GM18507 (cell line): Measurements from ENCODE around the gene ZNF813.

Experiments used
- DNase-seq: peaks from one replicate; pipeline ENCODE4 v3.0.0; 2011; ENCODE audit warnings: low read depth; ENCODE audit not compliant: insufficient read length; ENCODE audit errors: extremely low spot score
- FAIRE-seq: peaks from 2 replicates; lab custom pipeline; 2011; peaks lifted over from hg19 to GRCh38; lab: Jason Lieb, UNC

The ZNF813 gene

DNA sequence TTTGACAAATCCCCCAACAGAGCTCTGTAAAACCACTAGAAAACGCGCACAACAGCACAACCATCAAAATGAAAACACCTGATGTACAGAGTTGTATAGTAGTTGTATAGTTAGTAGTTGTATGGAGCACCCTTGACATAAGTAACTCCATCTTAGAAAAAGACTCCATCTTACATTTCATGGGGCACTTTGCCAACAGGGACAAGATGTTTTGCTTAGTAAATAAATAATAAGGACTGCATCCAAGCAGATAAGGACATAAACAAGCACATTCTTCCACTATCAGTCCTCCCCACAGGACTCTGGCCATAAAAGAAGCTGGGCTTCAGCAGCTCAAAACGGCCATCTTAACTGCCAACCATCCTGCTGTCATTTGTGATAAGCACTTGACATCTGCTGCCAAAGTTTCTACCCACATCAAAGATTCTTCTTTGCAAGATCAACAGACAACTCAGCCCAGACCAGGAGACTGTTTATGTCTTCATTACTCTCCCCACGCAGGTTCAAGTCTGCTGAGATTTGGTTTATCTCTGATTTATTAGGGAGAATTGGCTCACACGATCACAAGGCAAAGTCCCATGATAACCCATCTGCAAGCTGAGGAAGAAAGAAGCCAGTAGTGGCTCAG is 49.7 kb downstream of the ZNF813 start:
- FAIRE-seq: no peak
- DNase-seq: no peak

DNA sequence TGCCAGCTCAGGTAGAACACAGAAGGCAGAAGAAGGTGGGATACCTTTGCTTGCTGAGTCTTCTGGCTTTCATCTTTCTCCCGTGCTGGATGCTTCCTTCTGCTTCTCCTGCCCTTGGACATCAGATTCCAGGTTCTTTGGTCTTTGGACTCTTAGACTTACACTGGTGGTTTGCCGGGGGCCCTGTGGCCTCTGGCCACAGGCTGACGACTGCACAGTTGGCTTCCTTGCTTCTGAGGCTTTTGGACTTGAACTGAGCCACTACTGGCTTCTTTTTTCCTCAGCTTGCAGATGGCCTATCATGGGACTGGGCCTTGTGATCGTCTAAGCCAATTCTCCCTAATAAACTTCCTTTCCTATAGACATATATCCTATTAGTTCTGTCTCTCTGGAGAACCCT is 50.6 kb downstream of the ZNF813 start:
- no peak for DNase-seq
- no peak for FAIRE-seq

DNA sequence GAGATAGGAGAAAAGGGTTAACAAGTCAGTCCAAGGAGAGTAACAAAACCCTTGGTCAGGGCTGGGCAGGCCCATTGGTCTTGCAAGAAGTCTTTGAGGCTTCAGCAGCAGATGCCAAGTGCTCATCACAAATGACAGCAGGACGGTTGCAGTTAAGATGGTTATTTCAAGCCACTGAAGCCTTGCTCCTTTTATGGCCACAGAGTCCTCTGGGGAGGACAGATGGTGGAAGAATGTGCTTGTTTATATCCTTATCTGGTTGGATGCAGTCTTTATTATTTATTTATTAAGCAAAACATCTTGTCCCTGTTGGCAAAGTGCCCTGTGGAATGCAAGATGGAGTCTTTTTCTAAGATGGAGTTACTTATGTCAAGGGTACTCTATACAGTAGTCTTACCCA is 51.2 kb downstream of the ZNF813 start:
- FAIRE-seq (no peak), DNase-seq (no peak)

DNA sequence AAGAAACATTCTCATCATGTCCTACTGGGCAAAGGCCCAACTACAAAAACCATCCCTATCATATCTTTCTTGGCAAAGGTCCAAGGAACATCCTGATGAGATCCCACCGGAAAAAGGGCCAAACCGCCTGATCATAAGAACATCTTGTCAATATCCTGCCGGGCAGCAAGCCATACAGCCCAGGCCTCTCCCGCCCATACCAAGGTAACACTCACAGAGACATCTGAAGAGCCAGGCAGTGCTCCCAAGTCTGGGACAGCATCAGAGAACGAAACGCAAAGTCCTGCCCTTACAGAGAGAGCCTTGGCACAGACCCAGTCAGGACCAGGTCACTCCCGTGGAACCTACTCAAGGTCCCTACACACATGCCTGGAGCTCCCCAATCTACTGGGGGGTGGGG is 51.9 kb downstream of the ZNF813 start:
- FAIRE-seq: no peak
- no peak for DNase-seq

DNA sequence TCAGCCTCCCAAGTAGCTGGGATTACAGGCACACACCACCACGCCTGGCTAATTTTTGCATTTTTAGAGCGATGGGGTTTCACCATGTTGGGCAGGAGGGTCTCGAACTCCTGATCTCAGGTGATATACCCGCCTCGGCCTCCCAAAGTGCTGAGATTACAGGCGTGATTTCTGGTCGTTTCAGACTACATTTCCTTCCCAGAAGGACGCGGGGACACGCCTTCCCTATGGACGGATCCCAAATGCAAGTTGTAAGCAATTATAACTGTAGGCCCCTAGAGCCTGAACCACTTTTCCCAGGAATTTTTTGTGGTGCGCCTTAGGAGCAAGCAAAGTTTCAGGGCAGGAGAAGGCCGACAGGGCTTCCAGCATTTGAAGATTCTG is 52.6 kb downstream of the ZNF813 start:
- DNase-seq: no peak
- FAIRE-seq: no peak

DNA sequence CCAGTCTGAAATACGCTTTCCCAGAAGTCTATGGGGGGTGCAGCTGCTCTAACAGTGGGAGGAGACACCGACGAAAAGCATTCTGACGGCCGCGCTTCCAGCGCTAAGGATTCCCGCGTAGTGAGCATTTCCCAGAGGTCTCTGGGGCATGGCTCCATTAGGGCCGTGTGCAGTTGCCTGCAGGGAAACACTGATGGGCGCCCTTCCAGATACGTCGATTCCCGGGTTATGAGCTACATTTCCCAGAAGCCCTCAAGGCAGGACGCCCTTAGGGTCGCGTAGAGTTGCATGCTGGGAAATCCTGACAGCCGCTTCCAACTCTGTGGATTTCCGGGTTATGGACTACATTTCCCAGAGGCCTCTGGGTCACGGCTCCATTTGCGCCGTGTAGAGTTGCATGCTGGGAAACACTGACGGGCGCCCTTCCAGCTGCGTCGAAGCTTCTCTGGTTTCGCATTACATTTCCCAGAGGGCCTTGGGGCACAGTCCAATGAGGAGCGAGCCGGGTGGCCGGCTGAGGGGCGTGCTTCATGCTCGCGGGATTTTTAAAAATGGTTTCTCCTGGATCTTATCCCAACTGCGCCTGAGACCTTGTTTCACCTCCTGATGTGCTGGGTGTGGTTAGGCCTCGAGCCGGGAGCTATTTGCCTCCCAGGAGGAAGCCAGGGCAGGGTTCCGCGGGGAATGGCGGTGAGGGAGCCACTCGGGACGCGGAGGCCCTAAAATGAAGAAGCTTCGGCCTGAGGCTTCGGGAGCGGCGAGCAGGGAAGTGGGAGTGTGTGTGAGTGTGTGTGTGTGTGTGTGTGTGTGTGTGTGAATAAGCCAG is 53.2 kb downstream of the ZNF813 start:
- FAIRE-seq: peak; percentile 93

DNA sequence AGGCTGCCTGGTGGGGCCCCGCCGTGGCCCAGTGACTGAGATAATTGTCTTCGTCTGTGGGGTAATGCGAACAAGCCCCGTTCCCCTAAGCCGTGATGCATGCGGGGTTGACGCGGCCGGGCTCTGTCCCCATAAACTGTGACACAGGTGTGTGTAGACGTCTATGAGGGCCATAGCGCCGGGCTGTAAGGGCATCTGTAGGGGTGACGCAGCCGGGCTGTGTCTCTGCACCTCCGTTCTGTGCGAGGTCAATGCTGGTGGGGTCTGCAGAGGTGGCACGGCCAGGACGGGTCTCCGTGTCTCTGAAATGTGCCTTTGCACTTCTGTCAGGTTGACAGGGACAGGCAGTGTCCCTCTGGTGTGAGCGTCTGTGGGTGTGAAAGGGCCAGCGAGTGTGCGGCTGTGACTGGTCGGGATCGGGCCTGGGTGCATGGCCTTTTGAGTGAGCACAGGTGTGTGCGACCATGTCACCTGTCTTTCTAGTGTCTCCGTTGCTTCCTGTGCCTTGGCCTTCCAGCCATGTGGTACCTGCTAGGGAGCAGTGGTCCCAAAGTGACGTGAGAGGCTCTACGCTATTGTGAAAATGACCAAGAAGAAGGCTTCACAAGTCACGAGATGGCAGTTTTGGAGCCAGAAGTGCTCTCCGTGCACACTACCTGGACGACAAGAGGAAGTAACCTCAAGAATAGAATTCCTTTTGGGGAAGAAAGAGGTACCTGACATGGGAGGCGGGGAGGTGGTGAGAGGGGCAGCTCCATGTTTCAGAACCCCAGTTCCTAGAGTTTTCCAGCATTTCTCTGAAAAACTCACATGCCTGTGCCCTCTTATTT is 54.1 kb downstream of the ZNF813 start:
- DNase-seq (no peak), FAIRE-seq (no peak)

More for the DNA sequence above, 53.2 kb downstream of the ZNF813 start:
- DNase-seq: peak; percentile 36

DNA sequence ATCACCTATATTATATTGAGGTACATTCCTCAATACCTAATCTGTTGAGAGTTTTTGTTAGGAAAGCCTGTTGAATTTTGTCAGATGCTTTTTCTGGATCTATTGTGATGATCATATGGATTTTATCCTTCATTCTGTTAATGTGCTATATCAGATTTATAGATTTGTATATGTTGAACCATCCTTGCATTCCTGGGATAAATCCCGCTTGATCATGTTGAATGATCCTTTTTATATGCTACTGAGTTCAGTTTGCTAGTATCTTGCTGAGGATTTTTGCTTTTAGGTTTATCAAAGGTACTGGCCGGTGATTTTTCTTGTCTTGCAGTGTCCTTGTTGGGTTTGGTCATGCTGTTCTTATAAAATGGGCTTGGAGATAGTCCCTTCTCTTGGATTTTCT is 58.4 kb downstream of the ZNF813 start:
- FAIRE-seq: no peak
- no peak for DNase-seq

DNA sequence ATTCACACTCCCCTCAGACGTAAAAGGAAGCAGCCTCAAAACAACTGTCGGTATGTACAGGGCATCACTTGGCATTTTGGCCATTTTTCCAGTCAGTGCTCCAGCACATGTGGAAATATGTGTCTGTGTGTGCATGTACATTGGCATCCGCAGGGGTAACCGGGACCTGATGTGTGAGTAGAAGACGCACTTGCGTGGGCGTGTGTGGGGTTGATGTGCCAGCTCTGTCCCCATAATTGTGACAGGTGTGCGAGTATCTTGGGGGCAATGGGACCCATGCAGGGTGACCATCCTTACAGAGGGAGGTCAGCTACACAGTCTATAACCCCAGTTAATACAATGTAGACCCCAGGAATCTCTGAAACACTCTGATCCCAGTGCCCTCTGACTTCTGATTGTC is 63.1 kb downstream of the ZNF813 start:
- no peak for FAIRE-seq
- DNase-seq: no peak

DNA sequence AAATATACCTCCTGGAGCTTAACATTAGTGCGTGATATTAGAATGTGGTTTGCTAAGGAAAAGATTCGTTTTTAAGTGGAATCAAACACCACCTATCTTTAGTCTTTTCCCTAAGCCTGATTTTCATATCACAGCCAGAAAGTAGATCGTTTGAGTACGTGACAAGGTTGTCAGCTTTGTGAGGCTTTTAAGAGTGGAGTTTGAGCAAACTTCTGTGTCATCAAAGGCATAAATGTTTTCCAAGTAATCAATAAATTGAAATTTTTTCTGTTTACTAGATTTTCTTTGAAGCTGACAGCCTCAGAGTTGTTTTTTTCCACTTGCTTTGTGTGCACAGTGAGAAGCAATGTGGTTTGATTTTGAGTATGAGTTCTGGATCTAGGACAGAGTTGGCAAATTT is 63.9 kb downstream of the ZNF813 start:
- FAIRE-seq (no peak), DNase-seq (no peak)

DNA sequence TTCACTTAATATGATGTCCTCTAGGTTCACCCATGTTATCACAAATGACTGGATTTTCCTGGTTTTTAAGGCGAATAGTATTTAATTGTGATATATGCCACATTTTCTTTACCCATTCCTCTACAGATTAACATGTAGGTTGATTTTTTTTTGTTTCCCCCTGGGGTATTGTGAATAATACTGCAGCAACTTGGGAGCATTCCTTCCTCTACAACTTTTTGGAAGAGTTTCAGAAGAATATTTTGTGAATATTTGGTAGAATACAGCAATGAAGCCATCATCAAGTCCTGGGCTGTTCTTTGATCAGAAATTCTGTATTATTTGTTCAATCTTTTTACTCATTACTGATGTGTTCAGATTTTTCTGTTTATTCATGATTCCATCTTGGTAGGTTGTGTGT is 64.8 kb downstream of the ZNF813 start:
- no peak for FAIRE-seq
- no peak for DNase-seq

DNA sequence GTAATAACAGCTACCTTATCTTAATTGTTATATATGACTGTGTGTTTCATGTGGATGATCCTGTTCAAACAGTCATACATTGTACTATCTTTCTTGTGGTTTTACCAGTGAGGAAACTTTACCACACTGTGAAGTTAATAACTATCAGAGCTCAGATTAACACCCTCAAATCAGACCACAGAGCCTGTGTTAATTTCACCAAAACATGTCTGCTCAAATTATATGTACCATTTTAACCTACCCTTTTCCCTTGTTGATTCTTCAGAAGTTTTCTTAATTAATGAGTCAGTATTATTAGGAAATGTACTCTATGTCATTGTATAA is 68.7 kb downstream of the ZNF813 start:
- FAIRE-seq: no peak
- DNase-seq: no peak

DNA sequence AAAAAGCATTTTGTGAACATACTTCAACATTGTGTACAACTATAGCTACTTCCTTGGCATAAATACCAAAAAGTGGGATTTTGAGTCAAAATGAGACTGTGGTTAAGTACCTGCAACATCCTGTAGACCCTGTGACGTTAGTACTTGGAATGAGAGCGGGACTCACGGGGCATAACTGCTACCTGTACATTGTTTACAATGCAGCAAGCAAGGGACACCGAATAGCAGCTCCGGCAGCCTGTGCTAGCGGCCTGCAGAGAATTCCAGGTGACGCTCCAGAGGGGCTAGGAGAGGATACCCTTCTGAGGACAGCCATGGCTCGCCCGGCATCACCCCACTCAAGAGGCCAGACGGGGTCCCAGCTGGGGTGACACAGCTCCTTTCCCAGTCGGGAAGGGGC is 69.6 kb downstream of the ZNF813 start:
- no peak for FAIRE-seq
- no peak for DNase-seq

DNA sequence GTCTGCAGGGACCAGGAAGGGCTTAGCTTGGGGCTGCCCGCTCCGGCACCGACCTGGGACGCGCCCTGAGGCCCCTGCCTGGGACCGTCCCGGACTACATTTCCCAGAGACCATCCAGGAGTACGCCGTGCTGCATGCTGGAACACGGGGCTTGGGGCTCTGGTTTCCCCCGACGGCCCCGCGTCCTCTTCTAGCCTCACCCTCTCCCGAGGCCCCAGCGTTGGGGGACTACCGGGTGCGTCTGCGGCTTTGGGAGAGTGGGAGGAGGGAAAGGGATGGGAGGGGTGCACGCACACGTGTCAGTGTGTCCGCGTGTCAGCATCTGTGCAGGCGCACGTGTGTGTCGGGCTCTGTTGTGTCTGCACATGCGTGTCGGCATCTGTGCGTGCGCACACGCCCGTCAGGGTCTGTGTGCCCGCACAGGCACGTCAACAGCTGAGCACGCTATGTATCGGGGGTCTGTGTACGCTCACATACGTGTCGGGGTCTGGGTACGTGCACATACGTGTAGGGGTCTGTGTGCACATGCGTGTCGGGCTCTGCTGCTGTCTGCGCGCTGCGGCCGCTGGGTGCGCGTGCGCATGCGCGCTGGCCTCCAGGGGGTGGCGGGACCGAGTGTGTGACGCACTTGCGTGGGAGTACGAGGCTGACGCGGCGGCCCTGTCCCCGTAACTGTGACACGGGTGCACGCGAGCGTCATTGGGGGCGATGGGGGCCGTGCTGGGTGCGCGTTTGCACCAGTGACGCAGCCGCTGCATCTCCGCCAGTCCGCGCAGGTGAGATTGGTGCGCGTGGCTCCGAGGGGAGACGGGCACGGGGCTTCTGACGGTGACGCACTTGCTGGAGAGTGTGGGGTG is 70.2 kb downstream of the ZNF813 start, which contains the start of gene ZNF331:
ZNF331 (plus strand) TSS at position 625 of the 857 bp plus-strand sequence. CDS start 31,232 bp downstream, outside the sequence.
- DNase-seq: peak; percentile 64
- peak; percentile 41 for FAIRE-seq

DNA sequence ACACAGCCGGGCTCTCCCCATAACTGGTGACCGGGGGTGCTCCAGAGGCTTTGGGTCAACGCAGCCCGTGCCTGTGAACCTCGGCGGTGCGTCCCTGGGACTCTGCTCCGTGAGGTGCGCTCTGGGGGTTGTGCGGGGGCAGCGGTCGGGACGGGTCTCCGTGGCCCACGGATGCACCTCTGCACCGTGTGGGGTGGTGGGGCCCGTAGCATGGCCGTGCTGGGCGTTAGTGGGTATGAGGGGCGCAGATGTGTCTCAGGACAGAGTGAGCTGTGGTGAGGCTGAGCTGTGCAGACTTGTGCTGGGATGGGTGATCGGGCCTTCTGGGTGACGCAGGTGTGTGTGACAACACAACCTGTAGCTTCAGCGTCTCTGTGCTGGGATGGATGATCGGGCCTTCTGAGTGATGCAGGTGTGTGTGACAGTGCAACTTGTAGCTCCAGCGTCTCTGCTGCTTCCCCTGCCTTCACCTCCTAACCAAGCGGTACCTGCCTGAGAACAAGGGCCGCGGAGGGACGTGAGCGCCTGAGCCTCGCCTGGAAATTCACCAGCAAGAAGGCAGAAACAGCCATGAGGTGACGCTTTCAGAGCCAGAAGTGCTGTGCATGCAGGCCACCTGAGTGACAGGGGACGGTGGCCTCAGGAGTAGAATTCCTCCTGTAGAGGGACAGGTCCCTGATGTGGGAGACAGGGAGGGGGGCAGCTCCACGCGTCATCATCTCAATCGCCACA is 71.0 kb downstream of the ZNF813 start:
- FAIRE-seq (no peak), DNase-seq (no peak)

DNA sequence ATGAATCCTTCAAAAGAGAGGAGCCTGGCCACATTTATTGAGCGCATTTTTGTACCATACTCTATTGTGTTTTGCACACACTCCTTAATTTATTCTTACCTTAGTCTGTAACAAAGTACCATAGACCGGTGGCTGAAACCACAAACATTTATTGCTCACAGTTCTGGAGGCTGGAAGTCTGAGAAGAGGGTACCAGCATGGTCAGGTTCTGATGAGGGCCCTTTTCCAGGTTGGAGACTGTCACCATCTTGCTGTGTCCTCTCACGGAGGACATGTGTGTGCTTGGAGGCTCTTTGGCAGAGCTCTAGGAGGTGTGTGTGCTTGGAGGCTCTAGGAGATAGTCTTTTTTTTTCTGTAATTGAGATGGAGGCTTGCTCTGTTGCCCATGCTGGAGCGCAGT is 72.6 kb downstream of the ZNF813 start:
- DNase-seq (no peak), FAIRE-seq (no peak)

DNA sequence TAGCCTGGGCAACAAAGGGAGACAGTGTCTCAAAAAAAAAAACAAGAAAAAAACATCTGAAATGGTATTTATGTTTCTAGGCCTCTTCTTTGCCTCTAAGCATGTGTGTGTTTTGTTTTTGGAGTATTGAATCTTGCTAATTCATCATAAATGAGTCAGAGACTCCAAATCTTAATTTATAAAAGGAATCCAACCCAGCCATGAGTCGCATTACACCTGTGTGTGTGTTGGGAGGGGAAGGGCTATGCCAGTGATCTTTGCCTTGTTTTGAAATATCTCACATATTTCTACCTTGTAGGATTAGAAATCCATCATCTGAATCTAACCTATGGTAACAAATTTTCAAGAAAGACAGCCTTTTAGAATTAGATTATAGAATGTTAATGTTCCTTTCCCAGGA is 74.4 kb downstream of the ZNF813 start:
- no peak for DNase-seq
- FAIRE-seq: no peak

DNA sequence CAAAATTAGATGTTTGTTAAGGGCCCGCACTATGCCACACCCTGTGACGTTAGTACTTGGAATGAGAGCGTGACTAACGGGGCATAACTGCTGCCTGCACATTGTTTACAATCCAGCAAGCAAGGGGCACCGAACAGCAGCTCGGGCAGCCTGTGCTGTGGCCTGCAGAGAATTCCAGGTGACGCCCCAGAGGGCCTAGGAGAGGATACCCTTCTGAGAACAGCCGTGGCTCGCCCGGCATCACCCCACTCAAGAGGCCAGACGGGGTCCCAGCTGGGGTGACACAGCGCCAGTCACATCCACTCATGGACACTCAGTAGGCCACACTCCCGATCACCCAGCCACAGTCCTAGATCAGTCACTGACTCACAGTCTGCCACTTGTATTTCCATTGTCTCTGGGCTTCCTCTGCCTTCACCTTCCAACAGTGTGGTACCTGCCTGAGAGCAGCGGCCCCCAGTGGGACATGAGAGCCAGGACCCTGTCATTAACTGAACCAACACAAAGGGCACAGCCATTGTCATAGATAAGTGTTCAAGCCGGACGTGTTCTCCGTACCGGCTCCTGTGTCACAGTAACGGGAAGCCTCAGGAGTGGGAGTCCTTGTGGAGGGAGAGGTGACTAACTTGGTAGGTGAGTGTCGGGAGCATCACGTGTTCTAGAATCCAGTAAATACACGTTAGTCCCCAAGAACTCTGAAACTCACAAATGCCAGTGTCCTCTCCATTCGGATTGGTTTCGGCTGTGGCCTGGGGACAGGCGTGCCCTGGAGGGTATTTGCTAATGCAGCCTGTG is 77.9 kb downstream of the ZNF813 start:
- DNase-seq (no peak), FAIRE-seq (no peak)
